Measurements from ENCODE around the gene CBFB. TPM values are rescaled to one million over a fixed set of nuclear protein-coding genes. Genes with fewer than 3 reads are reported as not detected.

The CBFB gene
- total RNA-seq, 4 donors from 2014 or later: 19.7 to 106 (median 33.1) TPM

DNA sequence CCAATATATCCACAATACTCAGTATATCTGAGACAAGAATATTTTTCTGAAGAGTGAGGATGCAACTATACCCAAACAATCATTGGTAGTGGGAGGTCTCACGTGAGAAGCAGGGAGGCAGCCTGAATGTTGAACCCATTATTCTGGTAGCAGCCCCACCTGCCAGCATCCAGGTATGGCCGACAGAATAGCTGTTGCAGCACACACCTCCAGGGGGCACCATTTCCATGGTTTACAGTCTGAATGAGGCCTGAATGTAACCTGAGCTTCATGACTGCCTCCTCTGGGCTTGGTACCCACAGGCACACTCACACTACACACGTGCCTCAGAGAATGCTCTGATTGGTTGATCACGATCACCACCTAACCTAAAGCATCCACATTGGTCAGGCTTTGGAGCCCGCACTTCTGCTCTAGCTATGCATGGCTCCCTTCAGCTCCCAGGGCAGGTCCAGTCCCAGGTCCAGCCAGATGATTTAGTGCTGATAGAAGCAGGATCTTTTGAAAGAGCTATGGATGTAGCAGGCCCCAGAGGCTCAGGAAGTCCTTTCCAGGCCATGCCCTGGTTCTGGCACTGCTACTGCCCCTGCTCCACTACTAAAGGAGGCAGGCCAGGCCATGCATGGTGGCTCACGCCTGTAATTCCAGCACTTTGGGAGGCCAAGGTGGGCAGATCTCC lies 11.0 kb upstream of the CBFB start:
- H3K4me3 ChIP-seq: no peak overlapping the region
- no peaks in the 10 kb centered on the region for H3K9me3 ChIP-seq
- in situ Hi-C loops (cut with MboI; ENCODE audit: low pct_ligation_motif_present in 1 of 4, low pct_unique_long_range_greater_than_20kb in 1 of 4, low sequenced_read_pairs in 3 of 4): loop anchor here in 1 of 4 donors (10.0 kb wide), 1 partner anchor 137 kb away; the partner anchor contains the start of genes B3GNT9, FBXL8 and TRADD
- whole genome bisulfite sequencing, 2 donors (ENCODE audit: low coverage in 1 of 2): 34% methylated on average over 6 of the region's 6 CpGs; no CpG with 5 or more reads in 1 of the 2 donors
- TF ChIP-seq, protein P1, sequence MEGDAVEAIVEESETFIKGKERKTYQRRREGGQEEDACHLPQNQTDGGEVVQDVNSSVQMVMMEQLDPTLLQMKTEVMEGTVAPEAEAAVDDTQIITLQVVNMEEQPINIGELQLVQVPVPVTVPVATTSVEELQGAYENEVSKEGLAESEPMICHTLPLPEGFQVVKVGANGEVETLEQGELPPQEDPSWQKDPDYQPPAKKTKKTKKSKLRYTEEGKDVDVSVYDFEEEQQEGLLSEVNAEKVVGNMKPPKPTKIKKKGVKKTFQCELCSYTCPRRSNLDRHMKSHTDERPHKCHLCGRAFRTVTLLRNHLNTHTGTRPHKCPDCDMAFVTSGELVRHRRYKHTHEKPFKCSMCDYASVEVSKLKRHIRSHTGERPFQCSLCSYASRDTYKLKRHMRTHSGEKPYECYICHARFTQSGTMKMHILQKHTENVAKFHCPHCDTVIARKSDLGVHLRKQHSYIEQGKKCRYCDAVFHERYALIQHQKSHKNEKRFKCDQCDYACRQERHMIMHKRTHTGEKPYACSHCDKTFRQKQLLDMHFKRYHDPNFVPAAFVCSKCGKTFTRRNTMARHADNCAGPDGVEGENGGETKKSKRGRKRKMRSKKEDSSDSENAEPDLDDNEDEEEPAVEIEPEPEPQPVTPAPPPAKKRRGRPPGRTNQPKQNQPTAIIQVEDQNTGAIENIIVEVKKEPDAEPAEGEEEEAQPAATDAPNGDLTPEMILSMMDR (IDR thresholded peaks at IDR 0.05): peak; percentile 47 to 90 (median 65)
- TF ChIP-seq POLR2A (IDR thresholded peaks at IDR 0.05) (no peak), EP300 (IDR thresholded peaks at IDR 0.05; ENCODE audit: low read depth) (no peak)
- H3K36me3 ChIP-seq: no peaks in the 10 kb centered on the region
- H3K27ac ChIP-seq: no peak overlapping the region
- H3K4me1 ChIP-seq: peaks cover 4 to 17% (median 13%) of the 10 kb centered on the region in 4 donors
- intact Hi-C loops (cut with DNase I; ENCODE audit: low total_unique reads): no loop called here
- H3K27me3 ChIP-seq: peaks cover 25% of the 10 kb centered on the region
- DNase-seq: peak; percentile 87

DNA sequence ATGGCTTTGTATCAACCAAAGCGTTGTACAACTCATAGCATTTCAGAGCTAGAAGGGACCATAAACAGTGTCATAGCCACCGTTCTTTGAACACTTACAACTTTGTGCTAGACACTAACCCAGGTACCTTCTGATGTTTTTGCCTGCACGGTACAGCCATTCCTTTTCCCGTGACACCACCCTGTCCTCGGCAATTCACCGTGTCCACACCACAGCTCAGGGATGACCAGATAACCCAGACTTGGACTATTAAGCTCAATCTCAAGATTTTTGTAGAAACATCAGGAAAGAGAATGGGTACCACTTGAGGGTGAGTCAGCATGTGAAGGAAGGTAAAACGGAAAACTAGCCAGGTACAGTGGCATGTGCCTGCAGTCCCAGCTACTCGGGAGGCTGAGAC lies 9.8 kb upstream of the CBFB start:
- no peaks in the 10 kb centered on the region for H3K9me3 ChIP-seq
- in situ Hi-C loops (cut with MboI; ENCODE audit: low pct_ligation_motif_present in 1 of 4, low pct_unique_long_range_greater_than_20kb in 1 of 4, low sequenced_read_pairs in 3 of 4) (loop anchor here in 1 of 4 donors (10.0 kb wide), 1 partner anchor 136 kb away; the partner anchor contains the start of genes B3GNT9, FBXL8 and TRADD), intact Hi-C loops (cut with DNase I; ENCODE audit: low total_unique reads) (no loop called here)
- H3K27ac ChIP-seq: no peak overlapping the region
- no peak for TF ChIP-seq POLR2A (IDR thresholded peaks at IDR 0.05)
- TF ChIP-seq EP300 (IDR thresholded peaks at IDR 0.05; ENCODE audit: low read depth): no peak
- TF ChIP-seq, protein P1 (IDR thresholded peaks at IDR 0.05): no peak
- TF ChIP-seq POLR2AphosphoS5 (IDR thresholded peaks at IDR 0.05): no peak
- H3K4me1 ChIP-seq: peaks cover 2 to 8% (median 5%) of the 10 kb centered on the region in 4 donors
- H3K4me3 ChIP-seq: no peak overlapping the region
- DNase-seq: no peak
- no peaks in the 10 kb centered on the region for H3K36me3 ChIP-seq
- WGBS, 2 donors (ENCODE audit: low coverage in 1 of 2): 80 to 83% methylated on average over 1 to 8 of the region's 8 CpGs
- H3K27me3 ChIP-seq: peaks cover 13% of the 10 kb centered on the region

- no peaks in the 10 kb centered on the region for H3K4me1 ChIP-seq
- no peaks in the 10 kb centered on the region for H3K9me3 ChIP-seq
- H3K4me3 ChIP-seq: no peak overlapping the region
- 78 to 100% methylated on average over 1 to 3 of the region's 3 CpGs for WGBS, 2 donors (ENCODE audit: low coverage in 1 of 2)
- no peak overlapping the region for H3K27ac ChIP-seq
- no peaks in the 10 kb centered on the region for H3K36me3 ChIP-seq
- no peaks in the 10 kb centered on the region for H3K27me3 ChIP-seq
- in situ Hi-C loops (cut with MboI; ENCODE audit: low pct_ligation_motif_present in 1 of 4, low pct_unique_long_range_greater_than_20kb in 1 of 4, low sequenced_read_pairs in 3 of 4) (no loop called here), intact Hi-C loops (cut with DNase I; ENCODE audit: low total_unique reads) (no loop called here)
- TF ChIP-seq POLR2AphosphoS5 (IDR thresholded peaks at IDR 0.05) (no peak), EP300 (IDR thresholded peaks at IDR 0.05; ENCODE audit: low read depth) (no peak), POLR2A (IDR thresholded peaks at IDR 0.05) (no peak)
- TF ChIP-seq, protein P1 (IDR thresholded peaks at IDR 0.05): no peak
- peak; percentile 2 for DNase-seq
Observed at GRCh38 chr16:67021321-67021720, 7.6 kb upstream of the CBFB start.

GRCh38 chr16:67022531-67023214 lies 6.3 kb upstream of the CBFB start:
- Histone ChIP-seq H3K4me1 (no peaks in the 10 kb centered on the region), H3K27ac (no peak overlapping the region), H3K36me3 (no peaks in the 10 kb centered on the region), H3K9me3 (no peaks in the 10 kb centered on the region), H3K4me3 (no peak overlapping the region), H3K27me3 (no peaks in the 10 kb centered on the region)
- 43 to 71% methylated on average over 3 to 4 of the region's 4 CpGs for WGBS, 2 donors (ENCODE audit: low coverage in 1 of 2)
- no peak for DNase-seq
- intact Hi-C loops (cut with DNase I; ENCODE audit: low total_unique reads) (no loop called here), in situ Hi-C loops (cut with MboI; ENCODE audit: low pct_ligation_motif_present in 1 of 4, low pct_unique_long_range_greater_than_20kb in 1 of 4, low sequenced_read_pairs in 3 of 4) (no loop called here)
- no peak for TF ChIP-seq POLR2AphosphoS5 (IDR thresholded peaks at IDR 0.05)

Measured in transverse colon (tissue), 4 donors.